ENCODE data around the gene TBL1XR1. TPM values are rescaled to one million over a fixed set of nuclear protein-coding genes. Genes with fewer than 3 reads are reported as not detected.

TBL1XR1 gene
- total and polyA plus RNA-seq, 2 of the 4 experiments (the other 2 are of a cell fraction), result 25.2 to 170 TPM

- POLR2A ChIA-PET (ENCODE audit: unreplicated experiment), result no interaction called here
These were observed 170.6 kb downstream of the TBL1XR1 start for GRCh38 chr3:177026505-177027277.

More at GRCh38 chr3:177026505-177027277, 170.6 kb downstream of the TBL1XR1 start:
- Histone ChIP-seq H3K79me1 (ENCODE audit: low read depth in 1 of 2, low read length in 2 of 2) (peaks cover 12 to 13% of the 10 kb centered on the region in 2 experiments), H3K4me1 (ENCODE audit: control insufficient read depth, insufficient read depth, low read length) (peaks cover 5% of the 10 kb centered on the region), H3K18ac (ENCODE audit: low read depth, low read length) (no peak overlapping the region), H3K9ac (ENCODE audit: low read depth, low read length) (no peak overlapping the region), H3K9me3 (ENCODE audit: control insufficient read depth, insufficient read depth, low read length) (no peaks in the 10 kb centered on the region), H2BK15ac (ENCODE audit: low read depth, low read length) (no peak overlapping the region), H4K91ac (ENCODE audit: insufficient read depth, low read depth, low read length) (no peak overlapping the region), H3K9me1 (ENCODE audit: insufficient read depth, low read length) (0 out of 2 replicates have a peak, but pooled peaks cover 3% of the 10 kb centered on the region), H3K36me3 (ENCODE audit: control insufficient read depth, insufficient read depth, low read length) (peaks cover 23% of the 10 kb centered on the region), H4K8ac (ENCODE audit: low read depth in 2 of 2, low read length in 2 of 2) (no peak overlapping the region), H2AK5ac (ENCODE audit: low read depth, low read length) (no peak overlapping the region), H3K4me3 (ENCODE audit: insufficient read depth, low read depth, low read length) (no peak overlapping the region), H2BK20ac (ENCODE audit: low read depth, low read length) (no peak overlapping the region), H3K14ac (replicated peaks; ENCODE audit: low read depth, low read length) (0 out of 2 replicates have a peak overlapping the region, but pooled peaks have one; percentile 14), H3K4ac (ENCODE audit: low read depth, low read length) (no peak overlapping the region), H2AFZ (replicated peaks; ENCODE audit: low read length, poor library complexity) (no peak overlapping the region), H3K23ac (ENCODE audit: low read depth, low read length) (no peak overlapping the region), H3K4me2 (ENCODE audit: low read depth, low read length) (no peak overlapping the region), H4K5ac (ENCODE audit: low read depth, low read length) (no peak overlapping the region), H3K27ac (ENCODE audit: insufficient read depth, low read length) (no peak overlapping the region), H2AK9ac (replicated peaks; ENCODE audit: low read depth, low read length, poor library complexity) (no peak overlapping the region), H4K20me1 (ENCODE audit: insufficient read depth, low read length) (no peaks in the 10 kb centered on the region), H3K27me3 (ENCODE audit: control insufficient read depth, insufficient read depth, low read length) (no peaks in the 10 kb centered on the region), H3K56ac (ENCODE audit: extremely low read depth, insufficient read depth, low read length) (no peak overlapping the region), H2BK120ac (ENCODE audit: low read depth, low read length) (no peak overlapping the region), H2BK5ac (ENCODE audit: low read depth, low read length, poor library complexity, severe bottlenecking) (no peak overlapping the region)
- ATAC-seq (ENCODE audit: low read depth), result no peak
- in situ Hi-C loops (cut with MboI; ENCODE audit: low sequenced_read_pairs) (no loop called here), dilution Hi-C loops (cut with HindIII; ENCODE audit: low sequenced_read_pairs, unreplicated experiment) (no loop called here), intact Hi-C loops (cut with micrococcal nuclease) (no loop called here)
- peak; percentile 70 for DNase-seq
- no CpG with 5 or more reads among the region's 3 CpGs for WGBS, 2 experiments (ENCODE audit: extremely low coverage in 2 of 2, insufficient read length in 1 of 2)
- CTCF ChIA-PET, result interaction anchor here (0.6 to 0.8 kb wide), 2 partner anchors 231 to 1358 kb away, joined by 3 read pairs; no protein-coding TSS in a partner anchor
- TF ChIP-seq FOS (IDR thresholded peaks at IDR 0.05; ENCODE audit: low read depth, low read length), result no peak
- TF ChIP-seq SMC3 (IDR thresholded peaks at IDR 0.05; ENCODE audit: low read depth, low read length), result no peak
- TF ChIP-seq BHLHE40 (IDR thresholded peaks at IDR 0.05; ENCODE audit: low read depth, low read length), result no peak
- TF ChIP-seq RAD21 (IDR thresholded peaks at IDR 0.05; ENCODE audit: low read length), result no peak
- TF ChIP-seq USF2 (IDR thresholded peaks at IDR 0.05; ENCODE audit: low read depth, low read length), result no peak
- no peak for TF ChIP-seq NFE2L2 (IDR thresholded peaks at IDR 0.05; ENCODE audit: low read depth, low read length)
- BruUV-seq (replicated peaks), result no TSS peak

All from IMR-90 (cell line).